GM18520 (cell line): ENCODE data around the gene GPR155.
"Not testable (repeated sequence)": the region's sequence is repeated elsewhere in the genome, so short reads cannot be mapped to it uniquely, and the experiment has no call there.

ENCODE experiments used
- ATAC-seq: cut with Tn5 transposase; IDR thresholded peaks from one replicate; pipeline ENCODE4 v1.9.1; 2021; ENCODE audit not compliant: unreplicated experiment

The GPR155 gene

GRCh38 chr2:174491947-174492346, 5.1 kb upstream of the GPR155 start:
- ATAC-seq, result no peak

- ATAC-seq, result no peak
Observed at GRCh38 chr2:174490051-174490450, 3.2 kb upstream of the GPR155 start.

- not testable (repeated sequence) for ATAC-seq
Observed at GRCh38 chr2:174489520-174489919, 2.7 kb upstream of the GPR155 start.

- ATAC-seq, result no peak
Observed at GRCh38 chr2:174487820-174488162, 962 bp upstream of the GPR155 start.

GRCh38 chr2:174487108-174487819, 435 bp upstream of the GPR155 start:
- peak; percentile 62 for ATAC-seq

- ATAC-seq, result peak; percentile 20
Observed at GRCh38 chr2:174485788-174486562, 854 bp downstream of the GPR155 start.

GRCh38 chr2:174485045-174485444, 1.8 kb downstream of the GPR155 start:
- ATAC-seq, result not testable (repeated sequence)

GRCh38 chr2:174484573-174484972, 2.3 kb downstream of the GPR155 start:
- ATAC-seq, result no peak

- no peak for ATAC-seq
Observed at GRCh38 chr2:174482854-174483253, 4.0 kb downstream of the GPR155 start.

GRCh38 chr2:174477759-174478158, 9.1 kb downstream of the GPR155 start:
- ATAC-seq, result no peak

- no peak for ATAC-seq
Observed at GRCh38 chr2:174473796-174474195, 13.0 kb downstream of the GPR155 start.

- ATAC-seq, result no peak
Observed at GRCh38 chr2:174465327-174465726, 21.5 kb downstream of the GPR155 start.

GRCh38 chr2:174461221-174461620, 25.6 kb downstream of the GPR155 start:
- ATAC-seq, result no peak

GRCh38 chr2:174454566-174454965, 32.3 kb downstream of the GPR155 start:
- no peak for ATAC-seq

GRCh38 chr2:174450021-174450816, 36.6 kb downstream of the GPR155 start:
- no peak for ATAC-seq

- ATAC-seq, result no peak
Observed at GRCh38 chr2:174449033-174449432, 37.8 kb downstream of the GPR155 start.

GRCh38 chr2:174446531-174446930, 40.3 kb downstream of the GPR155 start:
- no peak for ATAC-seq

GRCh38 chr2:174445248-174445647, 41.6 kb downstream of the GPR155 start:
- ATAC-seq, result no peak

- ATAC-seq, result no peak
Observed at GRCh38 chr2:174444761-174445160, 42.1 kb downstream of the GPR155 start.

GRCh38 chr2:174442546-174443510, 44.0 kb downstream of the GPR155 start:
- no peak for ATAC-seq

- ATAC-seq, result no peak
Observed at GRCh38 chr2:174439950-174440349, 46.9 kb downstream of the GPR155 start.
